ENCODE results near the gene CAPS2.
"Not testable (repeated sequence)": the region's sequence is repeated elsewhere in the genome, so short reads cannot be mapped to it uniquely, and the experiment has no call there.

CAPS2 gene

DNA sequence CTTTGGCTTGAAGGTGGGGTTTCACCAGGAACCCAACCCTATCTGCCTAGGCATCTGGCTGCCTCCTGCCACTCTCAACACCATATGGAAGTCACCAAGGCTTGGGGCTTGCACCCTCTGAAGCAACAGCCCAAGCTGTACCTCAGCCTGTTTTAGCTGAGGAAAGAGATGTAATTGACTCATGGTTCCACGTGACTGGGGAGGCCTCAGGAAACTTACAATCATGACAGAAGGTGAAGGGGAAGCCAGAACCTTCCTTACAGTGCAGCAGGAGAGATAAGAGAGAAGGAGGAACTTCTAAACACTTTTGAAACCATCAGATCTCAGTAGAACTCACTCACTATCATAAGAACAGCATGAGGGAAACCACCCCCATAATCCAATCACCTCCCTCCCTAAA lies 31.3 kb upstream of the CAPS2 start:
- no peak overlapping the region for H3K4me3 ChIP-seq (ENCODE audit: low read depth, low read length)
- DNase-seq (ENCODE audit: low read depth): peak; percentile 13
- TF ChIP-seq MYC (IDR thresholded peaks at IDR 0.05; ENCODE audit: low read depth, low read length): no peak
- TF ChIP-seq, protein P1, sequence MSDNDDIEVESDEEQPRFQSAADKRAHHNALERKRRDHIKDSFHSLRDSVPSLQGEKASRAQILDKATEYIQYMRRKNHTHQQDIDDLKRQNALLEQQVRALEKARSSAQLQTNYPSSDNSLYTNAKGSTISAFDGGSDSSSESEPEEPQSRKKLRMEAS (IDR thresholded peaks at IDR 0.05; ENCODE audit: low read depth, low read length): no peak
- TF ChIP-seq POLR2A (IDR thresholded peaks at IDR 0.05; ENCODE audit: extremely low read depth, insufficient read length): no peak
- TF ChIP-seq, protein P2, sequence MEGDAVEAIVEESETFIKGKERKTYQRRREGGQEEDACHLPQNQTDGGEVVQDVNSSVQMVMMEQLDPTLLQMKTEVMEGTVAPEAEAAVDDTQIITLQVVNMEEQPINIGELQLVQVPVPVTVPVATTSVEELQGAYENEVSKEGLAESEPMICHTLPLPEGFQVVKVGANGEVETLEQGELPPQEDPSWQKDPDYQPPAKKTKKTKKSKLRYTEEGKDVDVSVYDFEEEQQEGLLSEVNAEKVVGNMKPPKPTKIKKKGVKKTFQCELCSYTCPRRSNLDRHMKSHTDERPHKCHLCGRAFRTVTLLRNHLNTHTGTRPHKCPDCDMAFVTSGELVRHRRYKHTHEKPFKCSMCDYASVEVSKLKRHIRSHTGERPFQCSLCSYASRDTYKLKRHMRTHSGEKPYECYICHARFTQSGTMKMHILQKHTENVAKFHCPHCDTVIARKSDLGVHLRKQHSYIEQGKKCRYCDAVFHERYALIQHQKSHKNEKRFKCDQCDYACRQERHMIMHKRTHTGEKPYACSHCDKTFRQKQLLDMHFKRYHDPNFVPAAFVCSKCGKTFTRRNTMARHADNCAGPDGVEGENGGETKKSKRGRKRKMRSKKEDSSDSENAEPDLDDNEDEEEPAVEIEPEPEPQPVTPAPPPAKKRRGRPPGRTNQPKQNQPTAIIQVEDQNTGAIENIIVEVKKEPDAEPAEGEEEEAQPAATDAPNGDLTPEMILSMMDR (IDR thresholded peaks at IDR 0.05; ENCODE audit: low read depth, low read length): no peak

DNA sequence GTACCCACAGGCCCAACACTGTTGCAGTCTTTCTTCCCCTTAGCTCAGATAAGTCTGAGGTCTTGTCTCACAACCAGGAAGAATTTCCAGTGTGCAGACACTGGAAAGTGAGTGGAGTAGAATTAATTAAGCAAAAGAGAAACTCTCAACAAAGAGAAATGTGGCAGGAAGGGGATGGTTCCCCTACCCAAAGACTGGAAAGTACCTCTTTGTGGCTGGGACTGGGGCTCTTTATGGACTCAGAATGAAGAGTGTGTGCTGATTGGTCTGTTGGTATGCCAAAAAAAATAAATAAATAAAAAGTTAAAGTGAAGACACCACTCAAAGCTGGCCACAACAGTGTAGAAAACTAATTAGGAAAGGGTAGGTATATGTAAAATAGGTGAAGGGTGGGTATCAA lies 30.8 kb upstream of the CAPS2 start:
- no peak overlapping the region for H3K4me3 ChIP-seq (ENCODE audit: low read depth, low read length)
- TF ChIP-seq, protein P2 (IDR thresholded peaks at IDR 0.05; ENCODE audit: low read depth, low read length): no peak
- TF ChIP-seq MYC (IDR thresholded peaks at IDR 0.05; ENCODE audit: low read depth, low read length) (no peak), POLR2A (IDR thresholded peaks at IDR 0.05; ENCODE audit: extremely low read depth, insufficient read length) (no peak)
- TF ChIP-seq, protein P1 (IDR thresholded peaks at IDR 0.05; ENCODE audit: low read depth, low read length): no peak
- DNase-seq (ENCODE audit: low read depth): no peak

DNA sequence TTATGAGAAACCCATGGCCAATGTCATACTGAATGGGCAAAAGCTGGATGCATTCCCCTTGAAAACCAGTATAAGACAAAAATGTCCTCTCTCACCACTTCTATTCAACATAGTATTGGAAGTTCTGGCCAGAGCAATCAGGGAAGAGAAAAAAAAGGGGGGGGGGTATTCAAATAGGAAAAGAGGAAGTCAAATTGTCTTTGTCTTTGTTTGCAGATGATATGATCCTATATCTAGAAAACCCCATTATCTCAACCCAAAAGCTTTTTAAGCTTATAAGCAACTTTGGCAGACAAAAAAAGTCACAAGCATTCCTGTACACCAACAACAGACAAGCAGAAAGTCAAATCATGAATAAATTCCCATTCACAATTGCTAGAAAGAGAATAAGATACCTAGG lies 23.9 kb upstream of the CAPS2 start:
- H3K4me3 ChIP-seq (ENCODE audit: low read depth, low read length): no peak overlapping the region
- DNase-seq (ENCODE audit: low read depth): no peak
- TF ChIP-seq MYC (IDR thresholded peaks at IDR 0.05; ENCODE audit: low read depth, low read length) (no peak), POLR2A (IDR thresholded peaks at IDR 0.05; ENCODE audit: extremely low read depth, insufficient read length) (no peak)
- TF ChIP-seq, protein P1 (IDR thresholded peaks at IDR 0.05; ENCODE audit: low read depth, low read length): no peak
- TF ChIP-seq, protein P2 (IDR thresholded peaks at IDR 0.05; ENCODE audit: low read depth, low read length): no peak

DNA sequence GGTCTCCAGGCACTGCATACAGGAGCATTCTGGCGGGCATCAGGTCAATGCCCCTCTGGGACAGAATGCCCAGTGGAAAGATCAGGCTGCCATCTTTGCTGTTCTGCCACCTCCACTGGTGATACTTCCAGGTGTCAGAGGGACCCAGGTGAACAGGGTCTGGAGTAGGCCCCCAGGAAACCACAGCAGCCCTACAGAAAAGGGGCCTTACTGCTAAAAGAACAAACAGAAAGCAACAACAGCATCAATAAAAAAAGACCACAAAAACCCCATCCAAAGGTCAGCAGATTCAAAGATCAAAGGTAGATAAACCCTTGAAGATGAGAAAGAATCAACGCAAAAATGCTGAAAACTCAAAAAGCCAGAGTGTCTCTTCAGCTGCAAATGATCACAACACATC lies 20.3 kb upstream of the CAPS2 start:
- no peak for TF ChIP-seq POLR2A (IDR thresholded peaks at IDR 0.05; ENCODE audit: extremely low read depth, insufficient read length)
- TF ChIP-seq, protein P2 (IDR thresholded peaks at IDR 0.05; ENCODE audit: low read depth, low read length): no peak
- TF ChIP-seq MYC (IDR thresholded peaks at IDR 0.05; ENCODE audit: low read depth, low read length): no peak
- TF ChIP-seq, protein P1 (IDR thresholded peaks at IDR 0.05; ENCODE audit: low read depth, low read length): no peak
- H3K4me3 ChIP-seq (ENCODE audit: low read depth, low read length): no peak overlapping the region
- DNase-seq (ENCODE audit: low read depth): no peak

DNA sequence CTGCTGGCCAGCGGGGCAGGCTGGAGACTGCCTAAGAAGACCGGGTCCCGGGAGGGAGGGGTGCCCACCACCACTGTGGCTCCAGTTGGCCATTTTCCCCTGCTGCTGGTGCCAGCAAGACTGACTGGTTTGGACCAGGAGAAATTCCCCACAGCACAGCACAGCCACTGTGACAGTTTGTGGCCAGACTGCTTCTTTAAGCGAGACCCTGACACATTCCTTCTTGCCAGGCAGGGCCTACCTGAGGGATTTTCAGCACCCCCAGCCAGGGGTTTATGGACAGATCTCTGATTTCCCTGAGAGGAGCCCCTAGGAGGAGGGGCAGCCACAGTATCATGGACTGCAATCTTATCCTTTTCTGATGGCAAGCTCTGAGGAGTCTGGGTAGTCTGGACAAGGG lies 19.8 kb upstream of the CAPS2 start:
- TF ChIP-seq, protein P2 (IDR thresholded peaks at IDR 0.05; ENCODE audit: low read depth, low read length): no peak
- no peak for TF ChIP-seq POLR2A (IDR thresholded peaks at IDR 0.05; ENCODE audit: extremely low read depth, insufficient read length)
- TF ChIP-seq, protein P1 (IDR thresholded peaks at IDR 0.05; ENCODE audit: low read depth, low read length): no peak
- no peak for TF ChIP-seq MYC (IDR thresholded peaks at IDR 0.05; ENCODE audit: low read depth, low read length)
- no peak overlapping the region for H3K4me3 ChIP-seq (ENCODE audit: low read depth, low read length)
- no peak for DNase-seq (ENCODE audit: low read depth)

DNA sequence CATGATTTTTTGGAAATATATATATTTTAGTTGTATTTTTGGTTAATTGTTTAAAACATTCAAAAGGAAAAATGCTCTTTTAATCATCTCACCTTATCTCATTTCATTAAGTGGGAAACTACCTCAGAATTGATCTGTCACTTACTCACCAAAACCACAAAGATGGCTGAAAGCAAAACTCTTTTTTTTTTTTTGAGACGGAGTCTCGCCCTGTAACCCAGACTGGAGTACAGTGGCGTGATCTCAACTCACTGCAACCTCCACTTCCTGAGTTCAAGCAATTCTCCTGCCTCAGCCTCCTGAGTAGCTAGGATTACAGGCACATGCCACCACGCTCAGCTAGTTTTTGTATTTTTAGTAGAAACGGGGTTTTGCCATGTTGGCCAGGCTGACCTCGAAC lies 16.1 kb upstream of the CAPS2 start:
- DNase-seq (ENCODE audit: low read depth); H3K4me3 ChIP-seq (ENCODE audit: low read depth, low read length): not testable (repeated sequence)
